Dedifferentiated amniotic fluid mesenchymal stem cell (primary cell): ENCODE measurements around the gene RAB34.

ENCODE experiments used
- DNase-seq: peaks from one replicate; pipeline ENCODE4 v3.0.0-alpha.2; 2016; ENCODE audit errors: extremely low spot score

The RAB34 gene, protein sequence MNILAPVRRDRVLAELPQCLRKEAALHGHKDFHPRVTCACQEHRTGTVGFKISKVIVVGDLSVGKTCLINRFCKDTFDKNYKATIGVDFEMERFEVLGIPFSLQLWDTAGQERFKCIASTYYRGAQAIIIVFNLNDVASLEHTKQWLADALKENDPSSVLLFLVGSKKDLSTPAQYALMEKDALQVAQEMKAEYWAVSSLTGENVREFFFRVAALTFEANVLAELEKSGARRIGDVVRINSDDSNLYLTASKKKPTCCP

DNA sequence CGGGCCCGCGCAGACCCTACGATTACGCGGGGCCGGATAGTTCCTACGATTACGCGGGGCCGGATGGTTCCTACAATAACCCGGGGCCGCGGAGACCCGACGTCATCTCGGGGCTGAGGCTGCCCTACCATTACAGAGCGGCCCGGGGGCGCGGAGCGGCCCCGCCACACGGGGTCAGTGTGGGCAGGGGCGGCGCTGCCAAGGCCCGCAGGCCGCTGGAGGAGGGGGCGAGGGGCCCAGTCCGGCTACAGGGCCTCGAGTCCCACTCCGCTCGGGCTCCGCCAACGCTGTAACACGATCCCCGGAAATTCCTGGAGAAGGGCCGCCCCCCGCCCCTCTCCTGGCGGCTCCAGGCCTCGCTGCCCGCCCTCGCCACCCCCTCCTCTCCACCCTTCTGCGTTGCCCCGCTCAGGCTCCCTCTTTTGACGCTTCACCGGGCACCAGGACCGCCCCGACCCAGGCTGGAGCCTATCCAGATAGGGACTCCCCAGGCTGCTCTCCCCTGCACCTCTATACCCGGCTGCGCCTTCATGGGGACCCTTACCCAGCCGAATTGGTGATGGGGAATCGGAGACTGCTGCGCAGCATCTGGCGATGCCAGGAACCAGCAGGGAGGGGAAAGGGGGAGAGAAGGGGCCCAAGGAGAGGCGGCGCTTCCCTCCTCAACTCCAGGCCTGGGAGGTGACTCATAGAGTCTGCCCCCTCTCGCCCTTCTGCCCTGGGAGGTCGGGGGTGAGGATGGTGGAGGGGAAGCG is at the start of gene RAB34:
Gene RAB34, minus strand, starts transcription at position 291 of the 755 bp plus-strand sequence. CDS start 602 bp downstream, outside the sequence.
- DNase-seq, result peak; percentile 88

DNA sequence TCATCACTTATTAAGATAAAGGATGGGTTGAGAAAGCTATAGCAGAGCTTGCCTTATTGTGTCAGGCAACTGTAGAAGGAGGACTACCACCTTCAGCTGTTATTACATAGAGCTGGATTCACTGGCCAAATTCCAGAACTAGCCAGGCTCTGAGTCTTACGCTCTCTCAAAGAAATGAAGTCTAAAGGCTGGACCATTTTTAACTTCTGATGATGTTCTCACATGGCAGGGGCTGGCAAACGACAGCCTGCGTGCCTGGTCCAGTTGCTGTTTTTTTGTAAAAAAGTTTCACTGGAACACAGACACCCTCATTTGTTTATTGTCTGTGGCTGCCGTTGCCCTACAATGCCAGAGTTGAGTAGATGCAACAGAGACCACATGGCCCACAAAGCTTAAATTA is 47.4 kb upstream of the RAB34 start:
- DNase-seq, result no peak

DNA sequence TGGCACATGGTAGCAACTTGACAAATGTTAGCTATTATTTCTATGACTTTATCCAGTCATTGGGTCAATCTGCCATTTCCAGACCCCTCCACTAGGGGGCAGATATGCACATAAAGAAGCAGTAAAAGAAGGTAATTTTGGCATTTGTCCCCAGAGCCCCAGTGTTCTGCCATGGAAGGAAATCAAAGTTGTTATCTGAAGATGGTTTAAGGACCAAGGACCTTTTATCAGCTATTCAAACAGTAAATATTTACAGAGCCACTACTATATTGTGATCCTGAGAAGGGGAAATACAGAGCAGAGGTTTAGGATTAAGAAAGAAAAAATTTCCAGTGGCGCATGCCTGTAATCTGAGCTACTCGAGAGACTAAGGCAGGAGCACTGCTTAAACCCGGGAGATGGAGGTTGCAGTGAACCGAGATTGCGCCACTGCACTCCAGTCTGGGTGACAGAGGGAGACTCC is 46.2 kb upstream of the RAB34 start:
- DNase-seq, result peak; percentile 81

DNA sequence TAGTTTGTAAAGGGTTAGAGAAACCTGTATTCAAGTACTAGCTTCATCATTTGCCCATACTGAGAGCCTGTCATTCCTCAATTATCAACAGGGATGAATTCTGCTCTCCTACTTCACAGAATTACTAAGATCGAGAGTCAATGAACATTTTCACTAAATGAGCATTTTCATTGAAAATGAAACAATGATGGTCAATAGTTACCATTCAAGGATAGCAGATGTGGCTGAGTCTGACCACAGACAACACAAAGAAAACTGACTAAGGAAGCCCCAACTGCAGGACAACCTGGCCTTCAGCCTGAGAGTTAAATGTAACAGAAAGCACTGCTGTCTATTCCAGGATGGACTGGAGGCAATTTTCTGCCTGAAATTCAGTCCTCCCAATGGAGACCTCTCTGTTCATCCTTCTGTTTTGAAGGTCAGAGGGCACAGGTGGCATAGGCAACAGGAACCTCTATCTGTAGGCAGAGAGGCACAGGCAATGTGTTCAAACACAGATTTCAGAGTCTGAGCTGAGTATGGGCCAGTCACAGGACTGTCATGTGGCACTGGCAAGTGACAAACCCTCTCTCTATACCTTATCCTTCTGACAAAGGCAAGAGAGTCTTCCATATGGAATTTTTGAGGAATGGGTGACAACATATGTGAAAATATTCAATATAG is 45.6 kb upstream of the RAB34 start:
- DNase-seq, result no peak

DNA sequence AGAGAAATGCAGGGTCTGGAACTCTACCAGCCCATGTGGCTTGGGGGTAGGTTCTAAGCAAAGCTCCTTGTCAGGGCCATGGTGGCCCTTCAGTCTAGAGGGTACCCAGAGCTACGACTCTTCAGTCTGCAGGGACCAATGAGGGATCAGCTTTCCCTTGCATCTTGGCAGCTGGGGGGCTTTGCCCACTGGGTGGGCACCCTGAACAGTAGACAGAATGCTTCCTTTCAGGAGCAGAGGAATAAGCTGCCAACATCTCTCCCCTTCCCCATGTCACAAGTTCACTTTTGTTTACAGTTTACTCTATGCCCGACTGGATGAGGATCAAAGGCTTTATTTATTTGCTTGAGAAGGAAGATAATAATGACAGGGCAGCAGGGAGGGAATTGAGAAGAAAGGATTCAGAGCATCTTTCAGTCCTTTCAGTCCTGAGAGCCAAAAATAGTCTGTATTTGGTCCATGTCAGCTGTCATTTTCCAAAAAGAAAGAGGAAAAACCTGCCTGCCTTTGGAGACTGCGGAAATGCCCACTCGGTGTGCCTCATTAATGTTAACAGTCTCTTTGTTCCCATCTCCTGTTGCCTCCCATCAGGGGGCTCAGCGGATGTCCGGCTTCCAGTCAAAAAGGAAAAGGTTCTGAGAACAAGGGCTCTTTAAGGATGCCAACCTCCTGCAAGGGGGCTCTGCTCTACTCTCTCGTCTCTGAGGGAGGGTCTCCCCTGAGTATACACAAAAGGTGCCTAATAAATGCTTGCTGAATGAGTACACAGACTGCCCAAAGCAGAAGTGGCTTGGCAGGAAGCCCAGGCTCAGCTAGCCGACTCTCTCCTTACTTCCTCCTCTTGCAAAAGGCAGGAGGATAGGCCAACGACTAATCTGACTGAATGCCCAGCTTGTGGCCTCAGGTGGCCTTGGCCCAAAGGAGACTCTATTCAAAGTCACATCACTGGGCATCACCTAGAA is 43.2 kb upstream of the RAB34 start:
- DNase-seq, result no peak

DNA sequence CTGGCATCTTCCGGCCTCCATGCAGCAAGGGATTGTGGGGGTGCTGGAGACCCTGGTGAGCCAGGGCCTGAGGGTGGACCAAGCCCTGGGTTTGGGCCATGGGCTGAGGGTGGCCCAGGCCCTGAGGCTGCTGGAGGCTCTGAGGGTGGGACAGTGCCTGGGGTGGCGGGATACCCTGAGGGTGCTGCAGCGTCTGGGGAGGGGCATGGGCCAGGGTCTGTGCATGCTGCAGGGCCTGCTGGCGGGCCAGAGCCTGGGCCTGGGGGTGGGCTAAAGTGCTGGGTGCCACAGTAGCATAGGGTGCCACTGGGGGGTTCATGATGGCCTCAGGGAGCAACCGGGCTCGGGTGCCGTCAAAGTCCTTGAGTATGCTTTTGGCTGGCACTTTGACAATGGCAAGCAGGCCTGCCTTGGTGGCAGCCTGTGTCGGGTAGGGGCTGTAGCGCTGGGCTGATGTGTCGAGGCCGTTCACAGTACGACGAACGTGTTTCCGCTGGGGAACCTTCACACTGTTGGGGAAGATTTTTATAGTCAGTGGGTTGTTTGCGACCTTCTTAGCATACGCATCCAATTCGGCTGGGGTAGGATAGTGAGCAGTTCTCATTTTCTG is 41.7 kb upstream of the RAB34 start:
- no peak for DNase-seq

DNA sequence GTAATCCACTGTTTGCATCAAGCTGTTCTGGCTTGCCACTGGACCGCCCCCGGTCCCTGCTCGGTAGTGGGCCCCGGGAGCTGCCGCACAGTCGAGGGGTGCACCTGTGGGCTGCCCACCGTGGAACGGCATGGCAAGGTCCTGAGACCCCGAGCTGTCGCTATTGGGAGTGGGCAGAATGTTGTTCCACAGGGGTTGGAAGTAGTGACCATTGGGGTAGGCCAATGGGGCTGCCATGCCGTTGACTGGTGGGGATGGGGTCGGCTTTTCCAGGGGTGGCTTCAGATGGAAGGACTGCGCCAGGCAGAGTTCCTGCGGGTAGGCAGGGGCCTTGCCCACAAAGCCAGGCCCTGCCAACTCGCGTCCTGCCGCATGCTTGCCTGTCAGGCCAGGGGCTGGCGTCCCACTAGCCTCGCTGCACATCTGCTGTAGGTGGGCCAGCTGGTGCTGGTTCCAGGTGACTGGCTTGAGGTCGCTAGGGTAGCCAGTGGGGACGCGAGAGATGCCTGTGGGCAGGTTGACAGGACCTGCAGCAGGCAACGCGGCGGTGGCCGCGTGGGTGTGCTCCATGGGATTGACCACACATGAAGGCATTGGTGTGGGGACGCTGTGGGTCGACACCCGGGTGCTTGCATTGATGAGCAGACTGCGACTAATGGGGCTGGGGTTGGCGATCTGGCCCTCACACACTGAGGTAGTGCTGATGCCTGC is 40.9 kb upstream of the RAB34 start:
- no peak for DNase-seq

DNA sequence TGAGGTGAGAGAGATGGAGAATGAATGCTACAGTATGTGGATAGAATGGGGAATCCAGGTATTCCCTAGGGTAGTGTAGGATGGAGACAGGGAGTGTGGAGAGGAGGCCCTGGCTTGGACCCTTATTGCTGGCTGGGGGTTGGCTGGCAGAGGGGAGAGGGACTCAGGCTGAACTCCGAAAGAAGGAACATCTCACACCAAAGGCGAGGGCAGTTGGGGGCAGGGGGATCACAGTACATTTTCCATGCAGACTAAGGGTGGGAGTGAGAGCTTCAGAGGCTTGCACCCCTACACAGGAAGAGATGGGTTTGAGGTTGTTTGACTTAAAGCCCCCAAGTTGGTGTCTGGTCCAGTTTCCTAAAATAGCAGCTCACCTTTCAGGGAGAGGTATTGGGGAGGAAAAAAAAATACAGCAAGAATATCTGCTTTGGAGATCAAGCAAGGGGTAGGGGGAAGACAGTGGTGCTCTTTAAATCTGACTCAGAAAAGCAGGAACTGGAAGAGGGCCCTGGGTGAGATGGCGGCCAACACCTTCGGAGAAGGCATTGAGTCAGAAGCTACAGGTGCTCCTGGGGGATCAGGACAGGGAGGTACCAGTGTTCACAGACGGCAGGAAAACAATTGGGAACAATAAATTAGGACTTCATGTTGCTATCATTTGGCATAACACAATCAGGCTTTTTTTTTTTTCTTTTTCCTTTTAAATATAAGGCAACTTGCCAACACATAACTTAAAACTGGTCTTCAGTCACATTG is 38.6 kb upstream of the RAB34 start:
- no peak for DNase-seq

DNA sequence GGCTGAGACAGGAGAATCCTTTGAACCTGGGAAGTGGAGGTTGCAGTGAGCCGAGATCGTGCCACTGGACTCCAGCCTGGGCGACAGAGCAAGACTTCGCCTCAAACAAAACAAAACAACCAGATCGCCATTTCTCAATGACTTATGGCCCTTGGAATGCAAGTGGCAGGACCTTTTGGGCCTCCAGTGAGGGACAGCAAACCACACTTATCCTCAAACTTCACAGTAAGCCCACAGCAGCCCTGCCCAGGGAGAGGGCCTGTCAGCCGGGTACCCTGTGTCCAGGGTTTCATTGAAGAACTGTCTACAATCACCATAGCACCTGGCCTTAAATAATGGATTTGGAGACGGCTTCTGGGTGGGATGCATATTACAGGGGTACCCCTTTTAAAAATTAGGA is 37.8 kb upstream of the RAB34 start:
- no peak for DNase-seq

DNA sequence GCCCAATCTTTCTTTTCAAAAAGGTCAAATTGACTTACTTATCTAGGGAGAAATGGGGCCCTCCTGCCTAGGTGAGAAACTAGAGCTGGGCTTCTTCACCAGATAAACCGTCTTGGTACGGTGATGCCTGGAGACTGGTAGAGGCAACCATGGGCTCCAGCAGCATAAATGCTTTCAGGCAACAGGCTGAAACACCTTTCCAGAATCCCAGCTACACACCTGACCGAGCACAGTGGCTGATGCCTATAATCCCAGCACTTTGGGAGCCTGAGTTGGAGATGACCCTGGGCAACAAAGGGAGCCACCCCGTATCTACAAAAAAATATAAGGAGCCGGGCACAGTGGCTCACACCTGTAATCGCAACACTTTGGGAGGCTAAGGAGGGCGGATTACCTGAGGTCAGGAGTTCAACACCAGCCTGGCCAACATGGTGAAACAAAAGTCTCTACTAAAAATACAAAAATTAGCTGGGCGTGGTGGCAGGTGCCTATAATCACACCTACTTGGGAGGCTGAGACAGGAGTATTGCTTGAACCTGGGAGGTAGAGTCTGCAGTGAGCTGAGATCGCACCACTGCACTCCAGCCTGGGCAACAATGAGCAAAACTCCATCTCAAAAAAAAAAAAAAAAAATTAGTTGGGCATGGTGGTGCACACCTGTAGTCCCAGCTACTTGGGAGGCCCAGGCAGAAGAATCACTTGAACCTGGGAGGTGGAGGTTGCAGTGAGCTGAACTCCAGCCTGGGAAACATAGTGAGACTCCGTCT is 34.1 kb upstream of the RAB34 start:
- DNase-seq, result no peak

DNA sequence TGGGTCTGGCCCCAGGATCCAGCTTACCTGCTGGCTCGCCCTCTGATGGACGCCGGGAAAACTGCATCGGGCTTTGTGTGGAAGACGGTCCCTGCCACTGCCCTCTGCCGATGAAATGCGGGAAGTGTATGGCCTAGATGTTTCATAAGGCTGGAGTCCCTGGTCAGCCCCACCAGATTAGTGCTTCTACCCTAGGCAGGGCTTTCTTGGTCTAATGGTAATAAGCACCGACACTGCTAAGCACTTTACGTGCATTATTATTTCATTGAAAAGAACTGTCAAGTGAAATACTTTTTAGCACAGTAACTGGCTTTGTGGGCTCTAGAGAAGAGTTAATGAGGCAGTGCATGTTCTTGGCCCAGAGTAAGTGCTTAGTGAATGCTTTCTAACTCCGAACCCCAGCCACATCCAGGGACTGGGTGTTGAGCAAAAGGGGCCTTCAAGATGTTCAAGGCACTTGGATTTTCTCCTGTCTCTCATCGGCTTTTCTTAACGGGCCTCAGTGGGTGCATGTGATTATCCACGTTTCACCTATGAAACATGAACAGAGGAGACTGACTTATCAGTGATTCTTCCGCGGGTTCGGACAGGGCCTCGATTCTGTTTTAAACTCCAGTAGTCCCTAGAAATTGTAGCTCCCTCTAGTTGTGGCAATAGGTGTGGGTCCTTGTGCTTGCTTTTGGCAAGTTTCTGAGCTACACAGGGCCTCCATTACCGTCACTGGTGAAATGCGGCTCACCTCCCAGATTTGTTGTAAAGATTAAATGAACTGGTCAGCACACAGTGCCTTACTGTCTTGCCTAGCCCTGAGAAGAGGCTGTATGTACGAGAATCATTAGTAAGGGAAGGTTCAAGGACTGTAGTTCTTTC is 32.7 kb upstream of the RAB34 start:
- DNase-seq, result peak; percentile 94

DNA sequence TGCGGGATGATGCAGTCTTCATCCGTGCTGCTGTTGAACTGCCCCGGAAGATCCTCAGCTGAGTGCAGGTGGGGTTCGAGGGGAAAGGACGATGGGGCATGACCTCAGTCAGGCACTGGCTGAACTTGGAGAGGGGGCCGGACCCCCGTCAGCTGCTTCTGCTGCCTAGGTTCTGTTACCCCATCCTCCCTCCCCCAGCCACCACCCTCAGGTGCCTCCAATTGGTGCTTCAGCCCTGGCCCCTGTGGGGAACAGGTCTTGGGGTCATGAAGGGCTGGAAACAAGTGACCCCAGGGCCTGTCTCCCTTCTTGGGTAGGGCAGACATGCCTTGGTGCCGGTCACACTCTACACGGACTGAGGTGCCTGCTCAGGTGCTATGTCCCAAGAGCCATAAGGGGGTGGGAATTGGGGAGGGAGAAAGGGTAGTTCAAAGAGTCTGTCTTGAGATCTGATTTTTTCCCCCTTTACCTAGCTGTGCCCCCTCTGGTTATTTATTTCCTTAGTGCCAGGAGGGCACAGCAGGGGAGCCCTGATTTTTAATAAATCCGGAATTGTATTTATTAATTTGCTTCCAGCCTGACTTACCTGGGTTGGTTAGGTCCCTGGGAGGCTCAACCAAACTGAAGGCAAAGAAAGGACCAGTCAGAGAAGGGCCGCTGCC is 32.0 kb upstream of the RAB34 start:
- no peak for DNase-seq

DNA sequence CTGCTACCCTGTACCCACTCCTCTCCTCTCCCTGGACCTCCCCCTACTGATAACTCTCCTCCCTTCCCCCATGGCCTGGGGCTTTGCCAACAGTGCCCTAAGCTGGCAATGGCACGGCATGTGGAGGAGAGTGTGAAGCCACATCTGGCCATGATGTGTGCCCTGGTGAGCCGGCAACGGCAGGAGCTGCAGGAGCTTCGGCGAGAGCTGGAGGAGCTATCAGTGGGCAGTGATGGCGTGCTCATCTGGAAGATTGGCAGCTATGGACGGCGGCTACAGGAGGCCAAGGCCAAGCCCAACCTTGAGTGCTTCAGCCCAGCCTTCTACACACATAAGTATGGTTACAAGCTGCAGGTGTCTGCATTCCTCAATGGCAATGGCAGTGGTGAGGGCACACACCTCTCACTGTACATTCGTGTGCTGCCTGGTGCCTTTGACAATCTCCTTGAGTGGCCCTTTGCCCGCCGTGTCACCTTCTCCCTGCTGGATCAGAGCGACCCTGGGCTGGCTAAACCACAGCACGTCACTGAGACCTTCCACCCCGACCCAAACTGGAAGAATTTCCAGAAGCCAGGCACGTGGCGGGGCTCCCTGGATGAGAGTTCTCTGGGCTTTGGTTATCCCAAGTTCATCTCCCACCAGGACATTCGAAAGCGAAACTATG is 31.3 kb upstream of the RAB34 start:
- DNase-seq, result no peak

DNA sequence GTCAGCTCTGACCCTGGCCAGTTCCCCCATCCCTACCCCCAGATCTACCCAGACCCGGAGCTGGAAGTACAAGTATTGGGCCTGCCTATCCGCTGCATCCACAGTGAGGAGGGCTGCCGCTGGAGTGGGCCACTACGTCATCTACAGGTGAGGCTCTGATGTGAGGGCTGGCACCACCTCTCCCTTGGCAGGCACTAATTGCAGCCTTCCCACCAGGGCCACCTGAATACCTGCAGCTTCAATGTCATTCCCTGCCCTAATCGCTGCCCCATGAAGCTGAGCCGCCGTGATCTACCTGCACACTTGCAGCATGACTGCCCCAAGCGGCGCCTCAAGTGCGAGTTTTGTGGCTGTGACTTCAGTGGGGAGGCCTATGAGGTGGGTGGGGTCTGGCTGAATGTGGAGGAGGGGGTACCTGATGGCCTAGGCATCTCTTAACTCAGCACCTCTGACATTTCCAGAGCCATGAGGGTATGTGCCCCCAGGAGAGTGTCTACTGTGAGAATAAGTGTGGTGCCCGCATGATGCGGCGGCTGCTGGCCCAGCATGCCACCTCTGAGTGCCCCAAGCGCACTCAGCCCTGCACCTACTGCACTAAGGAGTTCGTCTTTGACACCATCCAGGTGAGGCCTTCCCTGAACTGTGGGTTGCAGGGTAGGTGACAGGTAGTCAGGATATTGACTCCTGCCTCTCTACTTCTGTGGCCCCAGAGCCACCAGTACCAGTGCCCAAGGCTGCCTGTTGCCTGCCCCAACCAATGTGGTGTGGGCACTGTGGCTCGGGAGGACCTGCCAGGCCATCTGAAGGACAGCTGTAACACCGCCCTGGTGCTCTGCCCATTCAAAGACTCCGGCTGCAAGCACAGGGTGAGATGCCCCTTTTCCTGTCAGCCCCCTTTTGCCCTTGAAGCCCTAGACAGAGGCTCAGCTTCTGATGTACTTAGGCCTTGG is 30.4 kb upstream of the RAB34 start:
- no peak for DNase-seq

DNA sequence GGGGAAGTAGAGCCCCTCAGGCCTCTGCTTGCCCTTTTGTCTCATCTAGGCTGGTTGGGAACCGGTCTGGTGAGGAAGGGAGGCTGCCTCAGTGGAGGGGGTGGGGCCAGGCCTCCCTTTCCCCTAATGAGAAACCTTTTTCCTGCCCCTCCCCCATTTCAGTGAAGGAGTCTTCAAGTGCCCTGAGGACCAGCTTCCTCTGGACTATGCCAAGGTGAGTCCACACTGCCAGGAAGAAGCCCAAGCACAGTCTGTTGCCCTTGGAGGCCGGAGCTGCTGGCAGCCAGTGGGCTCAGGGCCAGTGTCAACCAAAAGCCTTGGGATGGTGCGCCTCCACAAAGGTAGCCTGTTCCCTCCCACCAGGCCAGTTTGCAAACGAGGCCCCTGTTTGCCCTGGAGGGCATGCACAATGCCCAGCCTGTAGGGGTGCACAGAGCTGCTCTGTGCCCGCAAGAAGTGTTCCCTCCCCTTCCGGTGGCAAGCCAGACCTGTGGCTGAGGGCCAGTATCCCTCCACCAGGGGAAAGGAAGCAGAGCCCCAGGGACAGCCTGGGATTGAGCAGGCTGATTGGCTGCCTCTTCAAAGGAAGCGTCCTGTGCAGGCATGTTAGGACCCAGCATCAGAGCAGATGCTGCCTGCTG is 29.5 kb upstream of the RAB34 start:
- DNase-seq, result no peak
